GM21825 (cell line): ENCODE data around the gene LRP1B.

ENCODE experiments used
- ATAC-seq: cut with Tn5 transposase; IDR thresholded peaks from one replicate; pipeline ENCODE4 v1.9.1; 2021; ENCODE audit warnings: mild to moderate bottlenecking, moderate library complexity; ENCODE audit not compliant: unreplicated experiment

Gene LRP1B

GRCh38 chr2:140246957-140247356 is 1883.9 kb downstream of the LRP1B start:
- no peak for ATAC-seq

- no peak for ATAC-seq
These were observed 1884.8 kb downstream of the LRP1B start for GRCh38 chr2:140246058-140246457.

- no peak for ATAC-seq
These were observed 1887.9 kb downstream of the LRP1B start for GRCh38 chr2:140242889-140243288.

GRCh38 chr2:140234116-140234515 is 1896.7 kb downstream of the LRP1B start:
- no peak for ATAC-seq

DNA sequence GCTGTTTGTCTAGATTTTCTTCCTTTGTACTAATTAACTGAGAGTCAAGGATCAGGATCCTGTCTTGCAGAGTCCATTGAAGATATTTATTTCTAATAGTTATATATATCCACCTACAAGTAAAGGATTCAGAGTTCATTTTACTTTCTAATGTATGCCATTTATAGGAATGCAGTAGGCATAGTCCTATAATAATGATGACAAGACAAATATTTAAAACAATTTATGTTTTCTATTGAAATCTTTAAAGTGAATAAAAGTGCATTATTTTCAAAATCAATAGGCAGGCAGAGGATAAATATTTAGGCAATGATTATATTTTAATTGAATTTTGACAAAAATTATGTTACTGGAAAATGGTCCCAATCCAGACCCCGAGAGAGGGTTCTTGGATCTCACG is 1919.9 kb downstream of the LRP1B start:
- ATAC-seq, result no peak

DNA sequence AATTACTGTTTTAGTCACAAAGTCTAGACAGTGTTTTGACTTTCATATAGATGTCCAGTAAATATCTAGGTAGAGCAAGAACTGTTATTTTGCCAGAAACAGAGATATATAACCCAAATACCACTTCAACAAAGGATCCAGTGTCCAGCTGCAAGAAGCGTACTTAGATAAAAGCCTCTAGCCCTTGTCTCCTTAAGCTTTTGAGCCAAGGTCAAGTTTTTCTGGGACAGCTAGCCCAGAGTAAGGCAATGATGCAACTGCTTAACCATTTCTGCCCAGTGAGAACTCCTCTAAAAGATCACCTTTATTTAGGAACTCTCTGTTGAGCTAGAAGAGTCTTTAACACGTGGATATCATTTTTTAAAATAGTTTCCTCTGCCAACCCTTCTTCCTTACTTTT is 1925.7 kb downstream of the LRP1B start:
- ATAC-seq, result no peak

DNA sequence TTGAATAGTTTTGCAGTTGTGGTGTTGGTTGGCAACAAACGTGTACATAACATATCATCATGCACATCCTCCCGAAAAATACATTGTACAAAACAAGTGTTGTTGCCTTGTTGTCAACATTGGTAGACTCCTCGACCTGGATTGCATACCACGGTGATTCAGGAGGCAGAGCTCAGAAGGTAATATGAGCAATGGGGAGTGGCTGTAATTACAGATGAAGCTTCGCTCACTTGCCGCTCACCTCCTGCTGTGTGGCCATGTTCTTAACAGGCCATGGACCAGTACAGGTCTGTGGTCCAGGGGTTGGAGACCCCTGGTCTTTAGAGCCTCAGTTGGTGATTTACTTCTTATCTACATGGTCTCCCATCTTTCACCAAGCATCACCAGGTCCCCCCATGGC is 1927.5 kb downstream of the LRP1B start:
- no peak for ATAC-seq

GRCh38 chr2:140201572-140201971 is 1929.2 kb downstream of the LRP1B start:
- ATAC-seq, result no peak

GRCh38 chr2:140200764-140201163 is 1930.1 kb downstream of the LRP1B start:
- no peak for ATAC-seq

DNA sequence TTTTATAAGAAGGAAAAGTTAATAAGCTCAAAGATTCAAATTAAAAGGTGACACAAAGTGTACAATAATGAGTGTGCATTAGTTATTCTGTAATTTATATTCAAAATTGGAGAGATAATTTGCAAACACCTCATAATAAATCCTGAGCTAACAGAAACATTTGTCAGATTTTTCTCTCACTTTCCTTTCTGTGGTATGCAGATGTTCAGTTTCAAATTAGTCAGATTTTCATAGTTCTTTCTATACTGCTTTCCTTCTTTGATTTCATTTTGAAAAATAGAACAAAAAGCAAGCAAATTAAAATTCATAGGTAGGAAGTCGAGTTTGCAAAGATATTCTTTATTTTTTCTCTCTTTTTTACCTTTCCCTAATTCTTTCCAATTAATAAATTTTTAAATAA is 1930.5 kb downstream of the LRP1B start:
- ATAC-seq, result no peak

DNA sequence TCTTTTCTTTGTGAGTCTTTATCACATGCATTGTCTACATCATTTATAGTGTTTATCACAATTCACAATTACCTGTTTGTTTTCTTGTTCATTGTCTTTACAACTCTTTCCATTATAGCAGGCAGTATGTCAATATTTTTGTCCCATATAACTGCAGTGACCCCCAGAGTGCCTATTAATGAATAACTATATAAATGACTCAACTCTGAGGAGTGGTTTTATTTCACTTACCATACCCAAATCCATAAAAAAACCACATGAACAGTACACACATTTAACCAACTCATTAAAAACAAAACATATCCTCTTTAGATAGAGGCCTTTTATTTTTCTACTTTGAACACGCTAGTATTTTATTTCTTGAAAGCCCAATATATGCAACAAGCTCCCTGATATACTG is 1931.5 kb downstream of the LRP1B start:
- ATAC-seq, result no peak

- no peak for ATAC-seq
These were observed 1943.7 kb downstream of the LRP1B start for GRCh38 chr2:140187086-140187485.

GRCh38 chr2:140186313-140186712 is 1944.5 kb downstream of the LRP1B start:
- ATAC-seq, result no peak

DNA sequence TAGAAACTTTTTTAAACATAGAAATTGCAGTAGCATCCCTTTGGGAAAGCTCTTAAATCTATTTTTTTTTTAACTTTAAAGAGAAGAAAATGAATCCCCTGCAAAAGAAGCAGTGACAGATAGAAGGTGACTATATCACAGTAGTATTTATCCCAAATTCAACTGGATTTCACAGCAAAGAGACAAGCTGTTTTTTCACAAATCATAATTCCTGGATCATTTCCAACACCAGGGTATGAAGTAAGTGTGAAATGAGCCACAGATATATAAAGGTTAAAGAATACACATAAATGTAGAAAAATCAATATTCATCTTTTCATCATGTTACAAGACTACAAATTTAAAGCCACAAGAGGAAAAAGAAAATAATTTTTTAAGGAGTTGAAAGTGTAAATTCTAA is 1945.7 kb downstream of the LRP1B start:
- no peak for ATAC-seq

GRCh38 chr2:140183056-140183765 is 1947.6 kb downstream of the LRP1B start:
- no peak for ATAC-seq
